Glutamatergic neuron (in vitro differentiated cells): Measurements from ENCODE around the gene ACAP2. TPM values are rescaled to one million over a fixed set of nuclear protein-coding genes. Genes with fewer than 3 reads are reported as not detected.

Source experiments
- DNase-seq: peaks from one replicate; pipeline ENCODE4 v3.0.0; 2022
- H3K27ac Mint-ChIP-seq: one replicate; pipeline ENCODE4 v1.8.0; 2020; ENCODE audit warnings: mild to moderate bottlenecking, mixed read lengths, inconsistent platforms; ENCODE audit not compliant: unreplicated experiment
- H3K27me3 Mint-ChIP-seq: one replicate; pipeline ENCODE4 v1.8.0; 2020; ENCODE audit warnings: mild to moderate bottlenecking, moderate library complexity, mixed read lengths, inconsistent platforms; ENCODE audit not compliant: unreplicated experiment
- H3K36me3 Mint-ChIP-seq: one replicate; pipeline ENCODE4 v1.8.0; 2020; ENCODE audit warnings: mild to moderate bottlenecking, mixed read lengths, inconsistent platforms; ENCODE audit not compliant: unreplicated experiment
- H3K4me1 Mint-ChIP-seq: one replicate; pipeline ENCODE4 v1.8.0; 2020; ENCODE audit warnings: mild to moderate bottlenecking, low read depth, mixed read lengths, inconsistent platforms; ENCODE audit not compliant: unreplicated experiment
- H3K4me3 Mint-ChIP-seq: one replicate; pipeline ENCODE4 v1.8.0; 2020; ENCODE audit warnings: mild to moderate bottlenecking, mixed read lengths, inconsistent platforms; ENCODE audit not compliant: unreplicated experiment
- H3K9me3 Mint-ChIP-seq: one replicate; pipeline ENCODE4 v1.8.0; 2020; ENCODE audit warnings: mild to moderate bottlenecking, moderate library complexity, mixed read lengths, inconsistent platforms; ENCODE audit not compliant: unreplicated experiment
- total RNA-seq: library from RNA; stranded (reverse); fragmentation: NEBNext Ultra II Directional; extraction: Animal tissue kit (Norgen Biotek cat#: 25700); gene quantifications from one replicate; pipeline ENCODE4 v1.2.1, GENCODE V29; 2021; ENCODE audit not compliant: unreplicated experiment
- TF ChIP-seq, protein P1 (sequence below): fragments of 200-600 bp; sonication (generic); IDR thresholded peaks from one replicate; pipeline ENCODE4 v1.5.0; 2021; ENCODE audit not compliant: partially characterized antibody, unreplicated experiment

The ACAP2 gene
- total RNA-seq, 1 donor from 2014 or later, result 60.9 TPM

DNA sequence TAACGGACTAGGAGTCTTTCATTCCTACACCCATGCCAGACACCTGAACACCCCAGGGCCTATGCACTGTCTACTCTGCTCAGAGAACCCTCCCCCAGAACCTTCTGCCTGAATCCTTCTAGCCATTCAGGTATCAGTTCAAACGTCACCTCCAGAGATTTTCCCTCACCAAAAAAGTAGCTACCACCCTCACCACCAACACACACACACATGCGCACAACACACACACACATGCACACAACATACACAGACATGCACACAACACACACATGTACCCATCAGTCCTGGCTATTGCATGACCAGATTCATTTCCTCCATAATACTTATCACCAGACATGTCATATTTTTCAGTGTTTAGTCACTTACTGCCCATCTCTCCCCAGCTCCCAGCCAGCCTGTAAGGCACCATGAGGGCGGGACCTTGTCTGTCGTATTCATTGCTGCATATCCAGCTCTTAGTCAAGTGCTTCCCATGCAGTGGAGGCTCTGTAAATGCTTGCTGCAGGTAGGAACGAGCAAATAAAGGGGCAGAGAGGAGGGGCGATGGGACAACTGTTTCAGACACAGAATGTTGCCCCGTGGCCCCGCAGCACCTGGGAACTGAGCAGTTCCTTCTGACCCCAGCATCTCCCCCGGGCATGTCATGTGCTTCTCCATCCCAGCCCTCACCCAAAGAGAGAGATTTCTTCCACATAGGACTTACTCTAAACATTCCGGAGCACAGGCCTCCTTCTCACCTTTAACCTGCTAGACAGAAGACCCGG, 201.0 kb downstream of the ACAP2 start:
- DNase-seq, result no peak
- Mint-ChIP-seq H3K27ac (no peak overlapping the region), H3K4me3 (no peak overlapping the region), H3K4me1 (peaks cover 48% of the 10 kb centered on the region), H3K27me3 (peaks cover 4% of the 10 kb centered on the region), H3K36me3 (peaks cover 6% of the 10 kb centered on the region), H3K9me3 (peaks cover 13% of the 10 kb centered on the region)
- TF ChIP-seq, protein P1, sequence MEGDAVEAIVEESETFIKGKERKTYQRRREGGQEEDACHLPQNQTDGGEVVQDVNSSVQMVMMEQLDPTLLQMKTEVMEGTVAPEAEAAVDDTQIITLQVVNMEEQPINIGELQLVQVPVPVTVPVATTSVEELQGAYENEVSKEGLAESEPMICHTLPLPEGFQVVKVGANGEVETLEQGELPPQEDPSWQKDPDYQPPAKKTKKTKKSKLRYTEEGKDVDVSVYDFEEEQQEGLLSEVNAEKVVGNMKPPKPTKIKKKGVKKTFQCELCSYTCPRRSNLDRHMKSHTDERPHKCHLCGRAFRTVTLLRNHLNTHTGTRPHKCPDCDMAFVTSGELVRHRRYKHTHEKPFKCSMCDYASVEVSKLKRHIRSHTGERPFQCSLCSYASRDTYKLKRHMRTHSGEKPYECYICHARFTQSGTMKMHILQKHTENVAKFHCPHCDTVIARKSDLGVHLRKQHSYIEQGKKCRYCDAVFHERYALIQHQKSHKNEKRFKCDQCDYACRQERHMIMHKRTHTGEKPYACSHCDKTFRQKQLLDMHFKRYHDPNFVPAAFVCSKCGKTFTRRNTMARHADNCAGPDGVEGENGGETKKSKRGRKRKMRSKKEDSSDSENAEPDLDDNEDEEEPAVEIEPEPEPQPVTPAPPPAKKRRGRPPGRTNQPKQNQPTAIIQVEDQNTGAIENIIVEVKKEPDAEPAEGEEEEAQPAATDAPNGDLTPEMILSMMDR, result no peak

DNA sequence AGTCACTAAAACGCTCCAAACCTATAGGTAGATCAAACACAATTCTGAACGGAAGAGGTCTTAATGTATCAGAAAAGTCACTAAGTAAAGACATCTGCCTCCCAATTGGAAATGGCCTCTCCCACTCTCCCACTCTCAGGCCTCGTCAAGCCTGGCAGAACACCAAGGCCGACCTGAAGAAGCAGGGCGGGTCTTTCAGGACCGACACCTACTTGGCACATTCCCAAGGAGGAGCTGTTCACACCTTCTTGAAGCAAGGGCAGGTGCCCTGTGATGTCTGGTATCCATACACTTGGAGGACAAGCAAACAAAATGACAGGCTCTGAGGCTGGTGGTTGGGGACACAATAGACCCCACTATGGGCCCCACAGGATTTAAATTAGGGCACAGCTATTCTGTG, 201.9 kb downstream of the ACAP2 start:
- no peak for DNase-seq
- TF ChIP-seq, protein P1, result no peak
- H3K4me3 Mint-ChIP-seq, result no peak overlapping the region
- H3K9me3 Mint-ChIP-seq, result peaks cover 13% of the 10 kb centered on the region
- H3K4me1 Mint-ChIP-seq, result peaks cover 40% of the 10 kb centered on the region
- peaks cover 6% of the 10 kb centered on the region for H3K36me3 Mint-ChIP-seq
- peaks cover 4% of the 10 kb centered on the region for H3K27me3 Mint-ChIP-seq
- no peak overlapping the region for H3K27ac Mint-ChIP-seq

DNA sequence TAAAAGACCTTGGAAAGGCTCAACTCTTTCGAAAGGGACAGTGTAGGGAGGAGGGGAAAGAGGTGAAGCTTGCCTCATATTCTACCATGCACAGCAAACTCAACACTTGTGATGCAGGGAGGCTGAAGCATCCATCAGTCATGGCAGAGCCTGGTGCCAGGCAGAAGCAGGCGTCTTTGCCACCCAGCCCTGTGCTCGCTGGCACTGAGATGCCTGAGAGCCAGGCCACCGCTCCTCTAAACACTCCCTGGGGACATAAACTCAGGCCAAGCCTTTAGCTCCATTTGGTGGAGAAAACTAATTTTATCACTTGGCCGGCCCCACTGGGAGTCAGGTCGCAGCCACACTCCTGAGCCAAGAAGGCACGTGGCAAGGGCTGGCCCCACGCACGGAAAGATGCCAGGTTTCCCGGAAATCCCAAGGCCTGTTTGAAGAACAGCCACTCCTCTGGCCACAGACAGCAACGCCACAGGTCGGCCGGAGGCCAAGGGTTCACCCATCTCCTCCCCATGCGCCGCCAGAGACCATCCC, 202.6 kb downstream of the ACAP2 start:
- H3K27me3 Mint-ChIP-seq, result peaks cover 1% of the 10 kb centered on the region
- H3K36me3 Mint-ChIP-seq, result peaks cover 6% of the 10 kb centered on the region
- H3K4me3 Mint-ChIP-seq, result no peak overlapping the region
- DNase-seq, result no peak
- H3K4me1 Mint-ChIP-seq, result peaks cover 35% of the 10 kb centered on the region
- peaks cover 13% of the 10 kb centered on the region for H3K9me3 Mint-ChIP-seq
- TF ChIP-seq, protein P1, result no peak
- H3K27ac Mint-ChIP-seq, result no peak overlapping the region

DNA sequence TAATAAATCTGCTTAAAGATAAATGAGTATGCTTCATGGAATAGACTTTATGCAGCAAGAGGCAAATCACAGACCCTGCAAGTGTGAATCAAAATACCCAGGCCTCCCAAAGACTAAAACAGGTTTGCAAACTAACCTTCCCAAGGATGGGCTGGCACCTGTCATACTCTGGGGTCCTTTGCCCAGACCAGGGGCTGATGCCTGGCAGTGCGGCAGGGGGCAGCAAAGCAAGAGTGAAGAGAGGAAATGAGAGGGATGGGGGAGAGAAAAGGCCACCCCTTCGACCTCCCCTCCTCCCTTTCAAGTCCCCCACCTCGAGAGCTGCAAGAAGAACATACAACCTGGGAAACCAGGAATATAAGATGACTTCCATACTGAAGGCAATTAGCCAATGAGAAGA, 203.7 kb downstream of the ACAP2 start:
- no peak for DNase-seq
- H3K36me3 Mint-ChIP-seq, result peaks cover 13% of the 10 kb centered on the region
- H3K4me1 Mint-ChIP-seq, result peaks cover 34% of the 10 kb centered on the region
- H3K4me3 Mint-ChIP-seq, result no peak overlapping the region
- H3K9me3 Mint-ChIP-seq, result peaks cover 15% of the 10 kb centered on the region
- H3K27me3 Mint-ChIP-seq, result peaks cover 1% of the 10 kb centered on the region
- no peak overlapping the region for H3K27ac Mint-ChIP-seq
- TF ChIP-seq, protein P1, result no peak

DNA sequence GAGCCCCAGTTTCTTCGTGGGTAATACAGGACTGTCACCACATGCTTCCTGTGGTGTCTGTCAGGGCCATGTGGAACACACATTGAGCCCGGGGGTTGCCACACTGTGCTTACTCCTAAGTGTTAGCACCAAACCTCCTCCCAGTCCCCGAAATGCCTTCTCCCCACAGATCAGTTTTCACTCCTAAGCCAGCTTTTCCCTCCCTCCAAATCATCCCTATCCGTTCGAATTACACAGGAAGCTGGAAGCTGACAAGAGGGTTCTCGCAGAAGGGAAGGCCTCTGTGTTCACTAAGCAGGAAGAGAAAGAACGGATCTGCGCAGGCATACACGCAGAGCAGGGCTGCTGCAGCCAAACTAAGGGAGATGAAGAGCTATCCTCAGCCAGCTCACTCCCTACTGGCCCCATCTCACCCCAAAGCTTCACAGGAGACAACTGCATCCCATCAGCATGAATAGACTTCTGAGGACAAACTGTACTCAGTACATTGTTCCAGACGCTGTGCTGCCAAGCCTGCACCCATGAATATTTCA, 204.2 kb downstream of the ACAP2 start:
- Mint-ChIP-seq H3K4me1 (peaks cover 29% of the 10 kb centered on the region), H3K27ac (no peak overlapping the region), H3K36me3 (peaks cover 13% of the 10 kb centered on the region), H3K27me3 (peaks cover 1% of the 10 kb centered on the region), H3K9me3 (peaks cover 15% of the 10 kb centered on the region), H3K4me3 (no peak overlapping the region)
- no peak for DNase-seq
- TF ChIP-seq, protein P1, result no peak
